VCaP (cell line): Measurements from ENCODE around the gene MMAA.
"Not testable (repeated sequence)": the region's sequence is repeated elsewhere in the genome, so short reads cannot be mapped to it uniquely, and the experiment has no call there.

Source experiments
- H3K27ac ChIP-seq: fragments of 450-650 bp; 2 replicates; pipeline ENCODE4 v1.5.1; 2017
- CTCF ChIP-seq: fragments of 450-650 bp; conservative IDR thresholded peaks from 2 replicates; pipeline ENCODE4 v1.5.1; 2017; ENCODE audit warnings: mild to moderate bottlenecking, moderate library complexity

Gene MMAA

GRCh38 chr4:145679991-145680455 lies 60.8 kb downstream of the MMAA start, which contains the start of gene C4orf51:
Gene C4orf51 (plus strand): TSS chr4:145680146. CDS start chr4:145680204, 58 bp downstream.
- no peak for TF ChIP-seq CTCF
- H3K27ac ChIP-seq, result peak within 1 kb of the TSS; percentile 22; the same call in 1 of the 2 replicates

- TF ChIP-seq CTCF, result no peak
- peak overlapping the region; percentile 22; the same call in 1 of the 2 replicates for H3K27ac ChIP-seq
Measured at GRCh38 chr4:145680902-145681301, 61.7 kb downstream of the MMAA start.

- TF ChIP-seq CTCF, result no peak
- no peak overlapping the region for H3K27ac ChIP-seq
Measured at GRCh38 chr4:145681518-145681917, 62.3 kb downstream of the MMAA start.

- H3K27ac ChIP-seq, result no peak overlapping the region
Measured at GRCh38 chr4:145681956-145682355, 62.8 kb downstream of the MMAA start.

GRCh38 chr4:145686991-145687390 lies 67.8 kb downstream of the MMAA start:
- no peak for TF ChIP-seq CTCF
- H3K27ac ChIP-seq, result no peak overlapping the region

More at GRCh38 chr4:145681956-145682355, 62.8 kb downstream of the MMAA start:
- no peak for TF ChIP-seq CTCF

GRCh38 chr4:145690610-145691009 lies 71.4 kb downstream of the MMAA start:
- no peak for TF ChIP-seq CTCF
- no peak overlapping the region for H3K27ac ChIP-seq

GRCh38 chr4:145691416-145691815 lies 72.2 kb downstream of the MMAA start:
- H3K27ac ChIP-seq, result not testable (repeated sequence)

- no peak for TF ChIP-seq CTCF
- 0 out of 2 replicates have a peak overlapping the region, but pooled peaks have one; percentile 18 for H3K27ac ChIP-seq
Measured at GRCh38 chr4:145694929-145695328, 75.7 kb downstream of the MMAA start.
